Neural progenitor cell (in vitro differentiated cells): Measurements from ENCODE around the gene CHMP2A. TPM values are rescaled to one million over a fixed set of nuclear protein-coding genes. Genes with fewer than 3 reads are reported as not detected.

Source experiments
- DNase-seq: peaks from one replicate; pipeline ENCODE4 v3.0.0-alpha.2; 2016; ENCODE audit warnings: low spot score
- H2AFZ ChIP-seq: fragments of 200-600 bp; sonication (generic); replicated peaks from 2 replicates; pipeline ENCODE4 v1.6.1; 2016; ENCODE audit warnings: antibody characterized with exemption
- H3F3A ChIP-seq: fragments of 200-600 bp; sonication (generic); 2 replicates; pipeline ENCODE4 v1.6.1; 2016; ENCODE audit warnings: antibody characterized with exemption, low read depth
- H3K27ac ChIP-seq: fragments of 200-600 bp; sonication (generic); 2 replicates; pipeline ENCODE4 v1.5.1; 2016; ENCODE audit warnings: mild to moderate bottlenecking
- H3K27me3 ChIP-seq: fragments of 200-600 bp; sonication (generic); 2 replicates; pipeline ENCODE4 v1.6.1; 2016; ENCODE audit warnings: mild to moderate bottlenecking, moderate library complexity
- H3K36me3 ChIP-seq: fragments of 200-600 bp; sonication (generic); 2 replicates; pipeline ENCODE4 v1.5.1; 2016
- H3K4me1 ChIP-seq: fragments of 200-600 bp; sonication (generic); 2 replicates; pipeline ENCODE4 v1.6.1; 2016; ENCODE audit warnings: mixed run types
- H3K4me2 ChIP-seq: fragments of 200-600 bp; sonication (generic); 2 replicates; pipeline ENCODE4 v1.6.1; 2016
- H3K4me3 ChIP-seq: fragments of 200-600 bp; sonication (generic); 2 replicates; pipeline ENCODE4 v1.5.1; 2016
- H3K79me2 ChIP-seq: fragments of 200-600 bp; sonication (generic); 2 replicates; pipeline ENCODE4 v1.6.1; 2016; ENCODE audit warnings: low read depth
- H3K9ac ChIP-seq: fragments of 200-600 bp; sonication (generic); 2 replicates; pipeline ENCODE4 v1.6.1; 2016
- H3K9me3 ChIP-seq: fragments of 200-600 bp; sonication (generic); 2 replicates; pipeline ENCODE4 v1.5.1; 2016; ENCODE audit warnings: low read depth
- H4K20me1 ChIP-seq: fragments of 200-600 bp; sonication (generic); 2 replicates; pipeline ENCODE4 v1.6.1; 2016; ENCODE audit warnings: low read depth
- H3K27ac Mint-ChIP-seq: 3 replicates; pipeline ENCODE4 v1.8.0; 2021; ENCODE audit warnings: mixed read lengths
- H3K27me3 Mint-ChIP-seq: 2 replicates; pipeline ENCODE4 v1.8.0; 2022; ENCODE audit warnings: low read depth, mild to moderate bottlenecking, inconsistent platforms, moderate library complexity, mixed read lengths; ENCODE audit not compliant: insufficient read depth
- H3K36me3 Mint-ChIP-seq: 3 replicates; pipeline ENCODE4 v1.8.0; 2021; ENCODE audit warnings: mixed read lengths
- H3K4me1 Mint-ChIP-seq: 3 replicates; pipeline ENCODE4 v1.8.0; 2021; ENCODE audit warnings: mixed read lengths
- H3K4me3 Mint-ChIP-seq: 3 replicates; pipeline ENCODE4 v1.8.0; 2021; ENCODE audit warnings: mild to moderate bottlenecking, moderate library complexity, mixed read lengths
- H3K9me3 Mint-ChIP-seq: 3 replicates; pipeline ENCODE4 v1.8.0; 2020; ENCODE audit warnings: mixed read lengths
- CTCF ChIP-seq: fragments of 200-600 bp; sonication (generic); IDR thresholded peaks from 2 replicates; pipeline ENCODE4 v1.5.1; 2017; ENCODE audit warnings: antibody characterized with exemption, mild to moderate bottlenecking
- EZH2 ChIP-seq: fragments of 200-600 bp; sonication (generic); IDR thresholded peaks from 2 replicates; pipeline ENCODE4 v1.6.1; 2017; ENCODE audit warnings: antibody characterized with exemption, mild to moderate bottlenecking, moderate library complexity
- EZH2phosphoT487 ChIP-seq: fragments of 200-600 bp; sonication (generic); IDR thresholded peaks from 2 replicates; pipeline ENCODE4 v1.6.1; 2017; ENCODE audit warnings: antibody characterized with exemption
- total RNA-seq: library from RNA; depleted of rRNA; stranded (reverse); fragments of >200 nt; gene quantifications from 2 replicates; pipeline ENCODE4 v1.2.3, GENCODE V29; 2015; ENCODE audit warnings: low replicate concordance

The CHMP2A gene
- total RNA-seq, 1 donor from 2014 or later: 148 TPM

DNA sequence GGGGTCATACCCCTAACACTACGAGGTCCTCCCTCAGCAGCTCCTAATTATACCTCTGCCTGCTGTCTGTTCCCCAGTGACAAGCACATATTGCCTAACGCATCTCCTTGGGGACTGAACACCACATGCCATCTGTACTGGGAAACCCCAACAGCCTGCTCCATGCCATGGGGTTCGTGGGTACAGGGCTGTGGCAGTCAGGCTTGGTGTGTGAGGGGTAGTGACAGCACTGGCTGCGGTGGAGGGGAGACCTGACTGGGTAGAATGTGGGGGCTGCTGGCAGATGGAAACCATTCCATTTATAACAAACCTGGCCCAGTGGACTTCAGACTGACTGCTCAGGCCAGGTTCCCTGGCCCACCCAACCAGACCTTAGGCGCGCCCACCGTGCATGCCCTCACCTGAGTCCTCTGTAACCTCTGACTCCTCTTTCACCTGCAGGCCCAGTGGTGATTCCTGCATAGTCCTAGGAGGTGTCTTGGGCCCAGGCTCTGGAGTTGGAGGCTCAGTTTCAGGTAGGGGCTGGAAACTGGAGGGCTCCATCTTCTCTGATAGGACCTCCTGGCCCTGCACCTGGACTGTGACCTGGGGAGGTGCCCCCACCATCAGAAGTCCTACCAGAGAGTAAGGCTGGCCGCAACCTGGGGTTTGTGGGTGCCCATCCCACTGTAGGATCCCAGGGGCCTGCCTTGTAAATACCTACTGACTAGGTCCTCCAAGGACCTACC is 15.2 kb upstream of the CHMP2A start:
- TF ChIP-seq EZH2phosphoT487: no peak
- TF ChIP-seq CTCF: no peak
- no peak for TF ChIP-seq EZH2
- H3K27ac ChIP-seq: no peak overlapping the region
- H3F3A ChIP-seq: peaks cover 28% of the 10 kb centered on the region
- no peak overlapping the region for H3K4me2 ChIP-seq
- no peak overlapping the region for H2AFZ ChIP-seq
- peaks cover 9% of the 10 kb centered on the region for H3K27me3 Mint-ChIP-seq
- no peaks in the 10 kb centered on the region for H3K79me2 ChIP-seq
- no peak for DNase-seq
- no peak overlapping the region for H3K9ac ChIP-seq
- H3K27ac Mint-ChIP-seq: no peak overlapping the region
- H3K36me3 Mint-ChIP-seq: peaks cover 9% of the 10 kb centered on the region
- H3K4me3 ChIP-seq: no peak overlapping the region
- no peaks in the 10 kb centered on the region for H3K36me3 ChIP-seq
- H3K9me3 Mint-ChIP-seq: no peaks in the 10 kb centered on the region
- peaks cover 20% of the 10 kb centered on the region for H3K4me1 Mint-ChIP-seq
- H3K4me3 Mint-ChIP-seq: no peak overlapping the region
- H3K27me3 ChIP-seq: no peaks in the 10 kb centered on the region
- no peaks in the 10 kb centered on the region for H3K9me3 ChIP-seq
- H3K4me1 ChIP-seq: peaks cover 14% of the 10 kb centered on the region
- no peaks in the 10 kb centered on the region for H4K20me1 ChIP-seq

GRCh38 chr19:58569191-58569942 is 14.5 kb upstream of the CHMP2A start:
- Mint-ChIP-seq H3K4me3 (peak overlapping the region; percentile 52), H3K27me3 (peaks cover 9% of the 10 kb centered on the region), H3K36me3 (peaks cover 12% of the 10 kb centered on the region), H3K9me3 (no peaks in the 10 kb centered on the region), H3K4me1 (peaks cover 17% of the 10 kb centered on the region), H3K27ac (no peak overlapping the region)
- Histone ChIP-seq H2AFZ (no peak overlapping the region), H3K27ac (no peak overlapping the region), H3K9me3 (no peaks in the 10 kb centered on the region), H3K4me3 (no peak overlapping the region), H3K4me2 (no peak overlapping the region), H3K27me3 (no peaks in the 10 kb centered on the region), H4K20me1 (no peaks in the 10 kb centered on the region), H3F3A (peaks cover 24% of the 10 kb centered on the region), H3K9ac (no peak overlapping the region), H3K36me3 (no peaks in the 10 kb centered on the region), H3K79me2 (no peaks in the 10 kb centered on the region), H3K4me1 (peaks cover 11% of the 10 kb centered on the region)
- no peak for DNase-seq
- no peak for TF ChIP-seq EZH2
- no peak for TF ChIP-seq EZH2phosphoT487
- TF ChIP-seq CTCF: no peak

DNA sequence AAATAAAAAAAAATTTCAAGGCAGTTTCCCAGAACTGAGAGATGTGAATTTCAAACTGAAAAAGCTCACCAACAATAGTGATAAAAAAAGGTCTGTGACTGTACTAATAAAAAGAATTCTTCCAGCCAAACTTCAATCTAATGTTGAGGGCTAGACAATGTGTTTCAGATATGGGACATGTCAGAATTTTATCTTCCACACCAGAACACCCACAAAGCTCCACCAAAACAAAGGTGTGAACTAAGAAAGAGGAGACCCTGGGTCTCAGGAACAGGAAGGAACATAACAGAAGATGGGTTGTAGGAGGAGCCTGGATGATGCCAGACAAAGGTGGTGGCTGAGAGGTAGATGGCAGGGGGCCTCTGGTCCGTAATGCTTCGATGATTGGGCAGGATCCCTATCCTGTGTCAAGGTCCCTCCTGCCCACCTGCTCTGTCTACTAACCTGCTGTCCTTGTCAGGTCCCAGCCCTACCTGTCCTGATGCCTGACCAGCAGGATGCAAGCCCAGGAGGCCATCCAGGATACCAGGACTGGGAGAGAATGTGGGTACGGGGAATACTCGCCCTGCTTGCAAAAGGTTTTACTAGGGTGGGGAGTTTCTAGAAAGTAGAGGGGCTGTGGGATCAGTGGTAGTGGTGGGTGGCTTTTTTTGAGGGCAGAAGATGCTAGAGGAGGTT is 13.7 kb upstream of the CHMP2A start:
- TF ChIP-seq EZH2 (no peak), CTCF (no peak), EZH2phosphoT487 (no peak)
- Histone ChIP-seq H3F3A (peaks cover 17% of the 10 kb centered on the region), H3K36me3 (no peaks in the 10 kb centered on the region), H4K20me1 (no peaks in the 10 kb centered on the region), H3K27me3 (peaks cover 3% of the 10 kb centered on the region), H3K4me2 (no peak overlapping the region), H3K9ac (peak overlapping the region; percentile 37), H3K4me3 (no peak overlapping the region), H3K27ac (no peak overlapping the region), H3K9me3 (no peaks in the 10 kb centered on the region), H3K4me1 (peaks cover 5% of the 10 kb centered on the region), H2AFZ (no peak overlapping the region), H3K79me2 (no peaks in the 10 kb centered on the region)
- Mint-ChIP-seq H3K27ac (peak overlapping the region; percentile 29), H3K4me3 (no peak overlapping the region), H3K27me3 (peaks cover 11% of the 10 kb centered on the region), H3K9me3 (no peaks in the 10 kb centered on the region), H3K36me3 (peaks cover 14% of the 10 kb centered on the region), H3K4me1 (peaks cover 12% of the 10 kb centered on the region)
- DNase-seq: no peak
